IPS-15b (cell line): ENCODE results near the gene GMPPB.
"Not testable (repeated sequence)": the region's sequence is repeated elsewhere in the genome, so short reads cannot be mapped to it uniquely, and the experiment has no call there.

Experiments
- H3K27me3 ChIP-seq: one replicate; pipeline ENCODE4 v1.6.1; 2013; ENCODE audit warnings: low read length; ENCODE audit not compliant: control insufficient read depth, insufficient read depth
- H3K36me3 ChIP-seq: one replicate; pipeline ENCODE4 v1.6.1; 2013; ENCODE audit warnings: low read length; ENCODE audit not compliant: control insufficient read depth, insufficient read depth
- H3K4me1 ChIP-seq: one replicate; pipeline ENCODE4 v1.6.1; 2013; ENCODE audit warnings: mild to moderate bottlenecking, low read length; ENCODE audit not compliant: control insufficient read depth, insufficient read depth
- H3K4me3 ChIP-seq: one replicate; pipeline ENCODE4 v1.5.1; 2013; ENCODE audit warnings: low read depth, low read length
- H3K9ac ChIP-seq: one replicate; pipeline ENCODE4 v1.6.1; 2013; ENCODE audit warnings: low read depth, mild to moderate bottlenecking, low read length
- H3K9me3 ChIP-seq: one replicate; pipeline ENCODE4 v1.6.1; 2013; ENCODE audit warnings: mild to moderate bottlenecking, low read length; ENCODE audit not compliant: control insufficient read depth, insufficient read depth

The GMPPB gene

GRCh38 chr3:49751501-49751900, 27.8 kb upstream of the GMPPB start:
- Histone ChIP-seq H3K27me3 (no peaks in the 10 kb centered on the region), H3K4me3 (no peak overlapping the region), H3K9me3 (no peaks in the 10 kb centered on the region), H3K36me3 (no peaks in the 10 kb centered on the region), H3K4me1 (no peaks in the 10 kb centered on the region), H3K9ac (no peak overlapping the region)

DNA sequence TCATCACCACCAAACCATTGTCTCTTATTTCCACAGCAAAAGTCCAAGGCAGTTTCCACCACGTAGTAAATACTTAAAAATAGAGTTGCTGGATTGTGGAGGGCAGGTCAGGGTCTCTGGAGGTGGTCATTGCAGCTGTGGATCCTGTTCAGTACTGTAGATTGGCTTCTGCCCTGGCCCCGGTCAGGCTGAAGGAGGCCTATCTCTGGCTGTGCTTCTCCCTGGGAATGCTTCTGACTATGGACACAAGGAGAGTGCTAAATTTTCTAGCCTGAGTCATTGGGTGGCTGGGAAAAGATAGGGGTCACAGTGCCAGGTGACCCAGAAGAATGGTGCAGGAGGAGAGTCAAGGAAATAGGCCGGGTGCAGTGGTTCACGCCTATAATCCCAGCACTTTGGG, 26.3 kb upstream of the GMPPB start:
- H3K9me3 ChIP-seq = no peaks in the 10 kb centered on the region
- no peak overlapping the region for H3K4me3 ChIP-seq
- no peaks in the 10 kb centered on the region for H3K27me3 ChIP-seq
- no peaks in the 10 kb centered on the region for H3K4me1 ChIP-seq
- H3K36me3 ChIP-seq = no peaks in the 10 kb centered on the region
- H3K9ac ChIP-seq = no peak overlapping the region

- H3K4me3 ChIP-seq, H3K4me1 ChIP-seq, H3K9me3 ChIP-seq, H3K27me3 ChIP-seq, H3K9ac ChIP-seq, H3K36me3 ChIP-seq: not testable (repeated sequence)
Observed at GRCh38 chr3:49748874-49749273, 25.1 kb upstream of the GMPPB start.

DNA sequence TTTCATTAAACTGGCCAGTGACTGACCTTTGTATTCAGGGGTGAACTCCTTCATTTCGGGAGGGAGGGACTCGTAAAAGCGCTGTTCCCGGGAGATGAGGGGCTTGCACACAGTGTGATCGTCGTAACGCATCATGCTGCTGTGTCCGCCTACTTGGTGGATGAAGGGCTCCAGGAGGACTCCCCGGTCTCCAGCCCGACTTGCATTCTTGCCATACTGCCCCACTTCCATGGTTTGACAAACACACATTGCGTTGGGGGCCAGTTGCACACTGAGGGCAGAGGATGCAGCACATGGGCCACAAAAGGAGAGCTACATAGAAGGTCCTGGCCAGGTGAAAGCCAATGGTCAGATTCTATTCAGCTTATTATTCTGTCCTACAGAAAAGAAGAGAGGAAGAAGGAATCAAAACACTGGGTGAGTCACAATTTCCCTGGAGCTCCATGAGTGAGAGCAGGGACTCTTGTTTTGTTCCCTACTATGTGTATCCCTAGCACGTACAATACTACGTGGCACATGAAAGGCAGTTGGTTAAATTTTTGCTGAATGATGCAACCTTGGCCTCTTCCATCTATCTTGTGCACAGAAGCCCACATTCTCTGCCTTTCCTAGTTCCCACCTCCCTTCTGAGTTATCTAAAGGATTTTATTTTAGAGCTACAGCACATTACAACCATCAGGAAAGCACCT, 24.2 kb upstream of the GMPPB start:
- Histone ChIP-seq H3K36me3 (peaks cover 2% of the 10 kb centered on the region), H3K4me1 (no peaks in the 10 kb centered on the region), H3K9ac (no peak overlapping the region), H3K27me3 (no peaks in the 10 kb centered on the region), H3K4me3 (no peak overlapping the region), H3K9me3 (no peaks in the 10 kb centered on the region)

- no peak overlapping the region for H3K9ac ChIP-seq
- no peaks in the 10 kb centered on the region for H3K9me3 ChIP-seq
- no peak overlapping the region for H3K4me3 ChIP-seq
- H3K36me3 ChIP-seq = peaks cover 2% of the 10 kb centered on the region
- H3K27me3 ChIP-seq = no peaks in the 10 kb centered on the region
- no peaks in the 10 kb centered on the region for H3K4me1 ChIP-seq
Observed at GRCh38 chr3:49745986-49746385, 22.2 kb upstream of the GMPPB start.

DNA sequence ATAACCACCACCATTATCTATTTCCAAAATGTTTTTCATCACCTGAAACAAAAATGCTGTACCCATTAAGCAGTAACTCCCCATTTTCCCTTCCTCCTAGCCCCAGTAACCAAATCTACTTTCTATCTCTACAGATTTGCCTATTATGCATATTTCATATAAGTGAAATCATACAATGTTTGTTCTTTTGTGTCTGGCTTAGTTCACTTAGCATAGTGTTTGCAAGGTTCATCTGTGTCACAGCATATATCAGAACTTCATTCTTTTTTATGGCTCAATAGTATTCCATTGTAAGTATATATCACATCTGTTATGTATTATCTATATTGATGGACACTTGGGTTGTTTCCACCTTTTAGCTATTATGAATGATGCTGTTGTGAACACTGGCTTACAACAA, 16.7 kb upstream of the GMPPB start:
- H3K4me3 ChIP-seq = no peak overlapping the region
- H3K36me3 ChIP-seq = peaks cover 18% of the 10 kb centered on the region
- no peak overlapping the region for H3K9ac ChIP-seq
- no peaks in the 10 kb centered on the region for H3K4me1 ChIP-seq
- H3K9me3 ChIP-seq = no peaks in the 10 kb centered on the region
- no peaks in the 10 kb centered on the region for H3K27me3 ChIP-seq

GRCh38 chr3:49738067-49738713, 14.4 kb upstream of the GMPPB start:
- Histone ChIP-seq H3K36me3 (peaks cover 22% of the 10 kb centered on the region), H3K4me1 (no peaks in the 10 kb centered on the region), H3K9me3 (no peaks in the 10 kb centered on the region), H3K9ac (no peak overlapping the region), H3K27me3 (no peaks in the 10 kb centered on the region), H3K4me3 (no peak overlapping the region)

- Histone ChIP-seq H3K4me1 (no peaks in the 10 kb centered on the region), H3K9me3 (no peaks in the 10 kb centered on the region), H3K27me3 (no peaks in the 10 kb centered on the region), H3K4me3 (no peak overlapping the region), H3K36me3 (peaks cover 31% of the 10 kb centered on the region), H3K9ac (no peak overlapping the region)
Observed at GRCh38 chr3:49734752-49735151, 11.0 kb upstream of the GMPPB start.

DNA sequence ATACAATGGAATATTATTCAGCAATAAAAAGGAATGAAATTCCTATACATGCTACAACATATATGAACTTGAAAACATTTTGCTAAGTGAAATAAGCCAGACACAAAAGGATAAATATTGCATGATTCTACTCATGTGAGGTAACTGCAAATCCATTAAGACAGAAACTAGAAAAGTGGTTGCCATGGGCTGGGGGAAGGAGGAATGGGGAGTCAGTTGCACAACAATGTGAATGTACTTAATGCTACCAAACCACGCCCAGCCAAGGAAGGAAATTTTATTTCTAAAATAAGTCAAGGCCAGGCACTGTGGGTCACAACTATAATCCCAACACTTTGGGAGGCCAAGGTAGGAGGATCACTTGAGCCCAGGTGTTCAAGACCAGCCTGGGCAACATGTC, 9.8 kb upstream of the GMPPB start:
- Histone ChIP-seq H3K9me3 (no peaks in the 10 kb centered on the region), H3K4me3 (no peak overlapping the region), H3K27me3 (no peaks in the 10 kb centered on the region), H3K36me3 (peaks cover 30% of the 10 kb centered on the region), H3K4me1 (no peaks in the 10 kb centered on the region), H3K9ac (no peak overlapping the region)

DNA sequence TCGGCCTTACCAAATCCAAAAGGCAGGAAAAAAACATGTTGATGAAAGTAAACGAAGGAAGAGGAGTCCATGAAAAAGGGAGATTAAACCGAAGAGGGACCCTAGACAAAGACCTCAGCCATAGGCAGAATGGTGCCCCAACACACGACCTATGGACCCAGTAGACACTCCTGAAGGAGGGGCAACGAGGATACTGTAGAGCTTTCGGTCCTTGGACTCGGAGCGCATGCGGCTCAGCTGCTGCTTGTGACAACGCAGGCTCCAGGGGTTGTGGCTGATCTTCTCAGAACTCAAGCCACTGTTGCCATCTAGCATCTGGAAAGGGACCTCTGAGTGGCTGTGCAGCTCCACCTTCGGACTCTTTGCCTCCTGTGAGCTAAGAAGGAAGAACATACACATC, 8.8 kb upstream of the GMPPB start:
- H3K9ac ChIP-seq = no peak overlapping the region
- H3K36me3 ChIP-seq = peaks cover 28% of the 10 kb centered on the region
- H3K4me3 ChIP-seq = no peak overlapping the region
- H3K27me3 ChIP-seq = no peaks in the 10 kb centered on the region
- no peaks in the 10 kb centered on the region for H3K4me1 ChIP-seq
- no peaks in the 10 kb centered on the region for H3K9me3 ChIP-seq

DNA sequence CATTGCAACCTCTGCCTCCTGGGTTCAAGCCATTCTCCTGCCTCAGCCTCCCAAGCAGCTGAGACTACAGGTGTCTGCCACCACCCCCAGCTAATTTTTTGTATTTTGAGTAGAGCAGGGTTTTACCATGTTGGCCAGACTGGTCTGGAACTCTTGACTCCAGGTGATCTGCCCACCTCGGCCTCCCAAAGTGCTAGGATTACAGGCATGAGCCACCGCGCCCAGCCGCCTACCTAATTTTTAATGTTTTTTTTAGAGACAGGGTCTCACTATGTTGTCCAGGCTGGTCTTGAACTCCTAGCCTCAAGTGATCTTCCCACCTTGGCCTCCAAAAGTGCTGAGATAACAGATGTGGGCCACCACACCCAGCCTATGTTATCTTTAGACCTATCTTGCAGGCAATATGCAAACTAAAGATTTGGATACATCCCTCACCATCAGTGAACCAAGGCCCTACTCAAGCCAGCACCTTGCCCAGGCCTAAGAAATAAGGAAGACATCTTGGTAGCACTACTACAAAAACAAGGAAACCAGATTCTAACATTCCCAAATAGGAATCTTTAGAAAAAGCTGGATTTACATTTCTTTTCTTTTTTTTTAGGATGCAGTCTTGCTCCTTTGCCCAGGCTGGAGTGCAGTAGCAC, 6.3 kb upstream of the GMPPB start:
- Histone ChIP-seq H3K4me1 (no peaks in the 10 kb centered on the region), H3K4me3 (no peak overlapping the region), H3K36me3 (peaks cover 32% of the 10 kb centered on the region), H3K9me3 (no peaks in the 10 kb centered on the region), H3K9ac (no peak overlapping the region), H3K27me3 (no peaks in the 10 kb centered on the region)

GRCh38 chr3:49727924-49728361, 4.2 kb upstream of the GMPPB start:
- peaks cover under 1% of the 10 kb centered on the region for H3K4me1 ChIP-seq
- peaks cover 27% of the 10 kb centered on the region for H3K36me3 ChIP-seq
- no peak overlapping the region for H3K9ac ChIP-seq
- H3K9me3 ChIP-seq = no peaks in the 10 kb centered on the region
- no peaks in the 10 kb centered on the region for H3K27me3 ChIP-seq
- no peak overlapping the region for H3K4me3 ChIP-seq
